IPS DF 4.7 (cell line): ENCODE data around the gene PROS1.
"Not testable (repeated sequence)": the region's sequence is repeated elsewhere in the genome, so short reads cannot be mapped to it uniquely, and the experiment has no call there.

Experiments used
- DNase-seq: peaks from one replicate; pipeline ENCODE4 v3.0.0-alpha.2; 2013; ENCODE audit warnings: low spot score; ENCODE audit errors: extremely low read depth

PROS1 gene

GRCh38 chr3:93878250-93879017 is 95.3 kb downstream of the PROS1 start:
- DNase-seq, result not testable (repeated sequence)

DNA sequence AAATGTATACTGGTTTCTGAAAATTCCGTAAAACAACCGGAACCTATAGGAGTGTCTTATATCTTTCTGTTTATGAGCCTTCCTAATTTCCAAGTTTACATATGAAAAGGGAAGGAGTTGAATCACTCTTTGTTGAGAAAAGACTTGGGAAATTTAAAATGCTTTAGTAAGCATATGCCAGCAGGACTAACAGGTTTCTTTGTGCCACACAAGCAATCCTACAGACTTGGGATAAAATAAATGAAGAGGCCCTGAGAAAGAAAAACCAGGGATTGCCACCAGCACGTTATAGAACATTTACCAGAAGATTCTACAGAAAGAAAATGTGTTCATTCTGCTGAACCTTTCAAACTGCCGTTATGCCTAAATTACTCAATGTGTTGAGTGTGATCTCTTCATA is 96.3 kb downstream of the PROS1 start:
- not testable (repeated sequence) for DNase-seq

DNA sequence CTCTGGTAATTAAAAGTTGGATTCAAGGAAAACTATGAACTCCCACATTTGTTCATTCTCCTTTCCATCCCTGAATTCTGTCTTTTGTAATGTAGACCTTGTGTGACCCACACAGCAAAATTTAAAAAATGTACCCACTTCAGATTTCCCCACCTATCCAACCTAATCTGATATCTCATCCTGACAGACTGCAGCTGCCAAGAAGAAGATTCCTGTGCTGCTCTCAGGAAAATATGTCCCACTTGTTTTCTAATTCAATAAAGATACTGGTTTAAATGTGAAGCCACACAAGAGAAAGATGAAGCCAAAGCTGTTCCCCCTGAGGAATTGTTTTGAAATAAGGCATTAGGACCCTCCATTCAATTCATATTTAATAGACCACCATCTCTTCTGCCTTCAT is 100.3 kb downstream of the PROS1 start:
- DNase-seq, result not testable (repeated sequence)

DNA sequence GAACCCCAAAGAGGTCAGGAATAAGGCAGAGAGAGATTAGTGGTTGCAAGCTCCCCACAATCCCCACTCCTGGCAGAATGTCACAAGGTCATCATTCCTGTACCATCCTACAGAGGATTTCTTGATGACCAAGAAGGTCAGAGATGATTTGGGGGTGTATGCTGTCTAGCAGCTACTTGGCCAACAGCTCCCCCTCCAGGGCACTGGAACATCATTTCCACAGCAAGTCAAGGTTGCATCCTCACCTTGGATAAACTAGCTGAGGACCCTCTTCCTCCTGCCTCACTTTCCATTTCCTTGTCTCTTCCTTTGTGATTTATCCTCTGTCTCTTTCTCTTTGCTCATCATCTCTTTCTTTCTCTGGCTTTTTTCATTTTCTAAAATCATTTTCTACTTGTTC is 106.3 kb downstream of the PROS1 start:
- no peak for DNase-seq

GRCh38 chr3:93861017-93861416 is 112.7 kb downstream of the PROS1 start:
- no peak for DNase-seq

GRCh38 chr3:93855401-93855800 is 118.3 kb downstream of the PROS1 start:
- no peak for DNase-seq

DNA sequence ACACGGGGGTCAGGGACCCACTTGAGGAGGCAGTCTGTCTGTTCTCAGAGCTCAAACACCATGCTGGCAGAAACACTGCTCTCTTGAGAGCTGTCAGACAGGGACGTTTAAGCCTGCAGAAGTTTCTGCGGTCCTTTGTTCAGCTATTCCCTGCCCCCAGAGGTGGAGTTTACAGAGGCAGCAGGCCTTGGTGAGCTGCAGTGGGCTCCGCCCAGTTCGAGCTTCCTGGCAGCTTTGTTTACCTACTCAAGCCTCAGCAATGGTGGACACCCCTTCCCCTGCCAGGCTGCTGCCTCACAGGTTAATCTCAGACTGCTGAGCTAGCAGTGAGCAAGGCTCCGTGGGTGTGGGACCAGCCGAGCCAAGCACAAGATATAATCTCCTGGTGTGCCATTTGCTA is 121.5 kb downstream of the PROS1 start:
- DNase-seq, result not testable (repeated sequence)

- no peak for DNase-seq
These were observed 129.7 kb downstream of the PROS1 start for GRCh38 chr3:93843981-93844380.

DNA sequence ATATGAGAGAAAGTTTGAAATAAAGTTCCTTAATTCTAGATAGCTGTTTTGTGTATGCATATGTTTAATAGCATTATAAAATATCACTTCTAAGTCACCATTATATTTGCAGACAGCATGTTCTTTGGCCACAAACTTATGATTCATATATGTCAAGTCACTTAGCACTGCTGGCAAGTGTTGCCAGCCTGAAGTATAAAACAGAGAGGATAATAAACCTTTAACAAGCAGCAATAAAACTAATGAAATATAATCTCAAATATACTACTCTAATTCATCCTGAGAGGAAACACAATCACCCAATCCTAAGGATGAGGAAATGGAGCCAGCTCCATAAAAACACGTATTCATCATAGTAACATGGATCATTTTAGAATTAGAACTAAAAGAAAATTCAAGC is 134.5 kb downstream of the PROS1 start:
- DNase-seq, result not testable (repeated sequence)
